CD14-positive monocyte (primary cell): ENCODE measurements around the gene BCL2. TPM values are rescaled to one million over a fixed set of nuclear protein-coding genes. Genes with fewer than 3 reads are reported as not detected.
A peak's percentile ranks its signal among the peaks of the same experiment; 100 is the strongest.

Experiments
- DNase-seq, 3 donors: peaks; one replicate each; pipeline ENCODE4 v3.0.0-alpha.2; 2011 to 2022
- H2AFZ ChIP-seq: 2 replicates; pipeline ENCODE4 v1.6.0; 2012; ENCODE audit warnings: mild to moderate bottlenecking, low read depth, low read length, inconsistent platforms; ENCODE audit not compliant: insufficient read depth, poor library complexity, severe bottlenecking
- H3K27ac ChIP-seq, 2 donors: 1 replicate in 1 of 2; 2 replicates in 1 of 2; pipeline ENCODE4 v1.5.1; 2012 to 2013; ENCODE audit warnings: low read length in 2 of 2, control low read depth in 1 of 2, inconsistent platforms in 1 of 2, low read depth in 1 of 2, mild to moderate bottlenecking in 1 of 2
- H3K27me3 ChIP-seq, 2 donors: one replicate each; pipeline versions ENCODE4 v1.6.0 to v1.6.1; 2011 to 2013; ENCODE audit warnings: low read length in 2 of 2; ENCODE audit not compliant: control insufficient read depth in 2 of 2, insufficient read depth in 2 of 2
- H3K36me3 ChIP-seq, 2 donors: replicated peaks in 1 of 2; 1 replicate in 1 of 2; 2 replicates in 1 of 2; pipeline versions ENCODE4 v1.5.1 to v1.6.1; 2012 to 2013; ENCODE audit warnings: low read length in 2 of 2, control low read depth in 1 of 2, inconsistent platforms in 1 of 2, mild to moderate bottlenecking in 1 of 2; ENCODE audit not compliant: insufficient read depth in 2 of 2, control insufficient read depth in 1 of 2
- H3K4me1 ChIP-seq, 2 donors: 1 replicate in 1 of 2; 2 replicates in 1 of 2; pipeline versions ENCODE4 v1.5.1 to v1.6.1; 2012 to 2013; ENCODE audit warnings: low read length in 2 of 2, control low read depth in 1 of 2, inconsistent platforms in 1 of 2, mild to moderate bottlenecking in 1 of 2, moderate library complexity in 1 of 2; ENCODE audit not compliant: insufficient read depth in 2 of 2, control insufficient read depth in 1 of 2
- H3K4me2 ChIP-seq: replicated peaks from 2 replicates; pipeline ENCODE3; 2012; ENCODE audit warnings: low read length, moderate library complexity, mild to moderate bottlenecking; ENCODE audit not compliant: poor library complexity, severe bottlenecking; ENCODE audit errors: extremely low read depth
- H3K4me3 ChIP-seq, 3 experiments: fragments of 200-600 bp in 1 of 3; sonication (generic) in 1 of 3; replicated peaks in 1 of 3; 1 replicate in 2 of 3; 2 replicates in 1 of 3; pipeline ENCODE4 v1.5.1; 2011 to 2013; ENCODE audit warnings: low read length in 3 of 3, mild to moderate bottlenecking in 3 of 3, control low read depth in 2 of 3, low read depth in 2 of 3, inconsistent platforms in 1 of 3, moderate library complexity in 1 of 3
- H3K79me2 ChIP-seq: 2 replicates; pipeline ENCODE4 v1.6.0; 2012; ENCODE audit warnings: mild to moderate bottlenecking, control low read depth, inconsistent platforms, low read length, moderate library complexity; ENCODE audit not compliant: insufficient read depth
- H3K9ac ChIP-seq: 2 replicates; pipeline ENCODE4 v1.6.0; 2017; ENCODE audit warnings: low read length, mild to moderate bottlenecking; ENCODE audit not compliant: insufficient read depth, poor library complexity, severe bottlenecking
- H3K9me3 ChIP-seq, 2 donors: replicated peaks in 1 of 2; 1 replicate in 1 of 2; 2 replicates in 1 of 2; pipeline versions ENCODE4 v1.5.1 to v1.6.1; 2012 to 2013; ENCODE audit warnings: low read length in 2 of 2, control low read depth in 1 of 2; ENCODE audit not compliant: control insufficient read depth in 1 of 2, insufficient read depth in 1 of 2
- H4K20me1 ChIP-seq: 2 replicates; pipeline ENCODE4 v1.6.0; 2012; ENCODE audit warnings: mild to moderate bottlenecking, low read length, control low read depth, moderate library complexity; ENCODE audit not compliant: insufficient read depth
- H3K27ac Mint-ChIP-seq, 7 donors: one replicate each; pipeline ENCODE4 v1.8.0; 2020; ENCODE audit warnings: mild to moderate bottlenecking in 7 of 7, mixed read lengths in 7 of 7, moderate library complexity in 6 of 7, inconsistent platforms in 2 of 7
- H3K27me3 Mint-ChIP-seq, 3 donors: one replicate each; pipeline ENCODE4 v1.8.0; 2021 to 2022; ENCODE audit warnings: low read depth in 3 of 3, mild to moderate bottlenecking in 3 of 3, mixed read lengths in 3 of 3, moderate library complexity in 3 of 3, inconsistent platforms in 1 of 3
- H3K36me3 Mint-ChIP-seq, 2 donors: one replicate each; pipeline ENCODE4 v1.8.0; 2020; ENCODE audit warnings: mixed read lengths in 2 of 2, inconsistent platforms in 1 of 2, mild to moderate bottlenecking in 1 of 2
- H3K4me1 Mint-ChIP-seq: one replicate; pipeline ENCODE4 v1.8.0; 2020; ENCODE audit warnings: mild to moderate bottlenecking, mixed read lengths
- H3K4me3 Mint-ChIP-seq, 2 donors: one replicate each; pipeline ENCODE4 v1.8.0; 2020; ENCODE audit warnings: mild to moderate bottlenecking in 2 of 2, mixed read lengths in 2 of 2, moderate library complexity in 1 of 2
- H3K9me3 Mint-ChIP-seq, 7 donors: one replicate each; pipeline ENCODE4 v1.8.0; 2020 to 2022; ENCODE audit warnings: mixed read lengths in 7 of 7, mild to moderate bottlenecking in 6 of 7, moderate library complexity in 6 of 7, inconsistent platforms in 2 of 7
- WGBS: methylation state at CpG from one replicate; pipeline ENCODE4 v1.1.5; 2013; ENCODE audit warnings: missing lambda C conversion rate; ENCODE audit not compliant: insufficient coverage; 5-methylcytosine and 5-hydroxymethylcytosine counted together
- intact Hi-C, 2 donors: fragments of 100-400 bp; cut with micrococcal nuclease; formaldehyde crosslinking; loops; one replicate each; pipeline versions ENCODE4 v1.15.0 to v1.15.1; 2023
- polyA plus RNA-seq, 3 donors: library from polyadenylated mRNA; depleted of rRNA in 1 of 3; unstranded in 2 of 3; stranded (reverse) in 1 of 3; fragments of 300-500 nt in 2 of 3; fragments of >200 nt in 1 of 3; fragmentation: Illumina TruSeq in 2 of 3; gene quantifications; 1 replicate in 2 of 3; 2 replicates in 1 of 3; pipeline ENCODE4 v1.2.3, GENCODE V29; 2012 to 2021
- TF ChIP-seq, protein P1 (sequence below): fragments of 200-600 bp; IDR thresholded peaks from one replicate; pipeline ENCODE4 v1.8.0; 2022; ENCODE audit warnings: antibody characterized with exemption, mild to moderate bottlenecking

BCL2 gene
- polyA plus RNA-seq, 3 donors, result 0.58 to 2.5 (median 1.1) TPM

DNA sequence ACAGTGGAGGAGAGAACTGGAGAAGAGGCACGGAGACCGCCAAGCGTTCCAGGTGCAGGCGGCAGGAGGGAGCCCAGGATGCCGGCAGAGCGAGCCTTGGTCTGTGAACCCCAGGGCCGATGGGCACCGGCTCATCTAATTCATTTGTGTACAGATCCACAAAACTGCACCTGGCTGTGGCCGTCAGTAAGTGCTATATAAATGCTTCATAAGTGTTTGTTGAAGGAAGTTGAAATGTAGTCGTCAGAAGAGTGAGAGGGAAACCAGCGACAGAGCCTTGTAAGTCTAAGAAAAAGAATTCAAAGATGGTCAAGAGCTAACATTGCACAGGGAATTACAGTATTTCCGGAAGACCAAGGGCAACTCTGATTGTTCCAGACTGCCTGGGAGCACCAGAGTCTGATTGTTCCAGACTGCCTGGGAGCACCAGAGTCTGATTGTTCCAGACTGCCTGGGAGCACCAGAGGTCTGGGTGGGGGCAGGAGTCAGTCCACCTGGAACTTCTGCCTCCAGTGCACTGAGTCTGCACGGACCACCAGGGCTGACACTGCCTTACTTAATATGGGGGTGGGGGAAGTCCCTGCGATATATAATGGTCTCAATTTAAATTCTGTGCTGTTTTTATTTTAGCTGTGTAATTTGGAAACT is 112.3 kb downstream of the BCL2 start:
- Histone ChIP-seq H3K79me2 (peaks cover 10% of the 10 kb centered on the region), H3K9ac (no peak overlapping the region), H2AFZ (peak overlapping the region; percentile 44), H3K27ac (no peak overlapping the region), H3K4me2 (peak overlapping the region; percentile 8), H3K4me3 (no peak overlapping the region), H3K27me3 (no peaks in the 10 kb centered on the region), H4K20me1 (no peaks in the 10 kb centered on the region), H3K36me3 (no peaks in the 10 kb centered on the region), H3K9me3 (no peaks in the 10 kb centered on the region), H3K4me1 (peaks cover 7 to 12% of the 10 kb centered on the region in 2 donors)
- intact Hi-C loops, result no loop called here
- Mint-ChIP-seq H3K4me1 (peaks cover 14% of the 10 kb centered on the region), H3K4me3 (peak overlapping the region in 1 of 2 donors; percentile 56), H3K9me3 (no peaks in the 10 kb centered on the region), H3K27ac (no peak overlapping the region), H3K36me3 (peaks cover 0 to 2% of the 10 kb centered on the region in 2 donors), H3K27me3 (peaks cover 0 to 4% (median 0%) of the 10 kb centered on the region in 3 donors)
- 85% methylated on average over 12 of the region's 14 CpGs for WGBS
- TF ChIP-seq, protein P1, sequence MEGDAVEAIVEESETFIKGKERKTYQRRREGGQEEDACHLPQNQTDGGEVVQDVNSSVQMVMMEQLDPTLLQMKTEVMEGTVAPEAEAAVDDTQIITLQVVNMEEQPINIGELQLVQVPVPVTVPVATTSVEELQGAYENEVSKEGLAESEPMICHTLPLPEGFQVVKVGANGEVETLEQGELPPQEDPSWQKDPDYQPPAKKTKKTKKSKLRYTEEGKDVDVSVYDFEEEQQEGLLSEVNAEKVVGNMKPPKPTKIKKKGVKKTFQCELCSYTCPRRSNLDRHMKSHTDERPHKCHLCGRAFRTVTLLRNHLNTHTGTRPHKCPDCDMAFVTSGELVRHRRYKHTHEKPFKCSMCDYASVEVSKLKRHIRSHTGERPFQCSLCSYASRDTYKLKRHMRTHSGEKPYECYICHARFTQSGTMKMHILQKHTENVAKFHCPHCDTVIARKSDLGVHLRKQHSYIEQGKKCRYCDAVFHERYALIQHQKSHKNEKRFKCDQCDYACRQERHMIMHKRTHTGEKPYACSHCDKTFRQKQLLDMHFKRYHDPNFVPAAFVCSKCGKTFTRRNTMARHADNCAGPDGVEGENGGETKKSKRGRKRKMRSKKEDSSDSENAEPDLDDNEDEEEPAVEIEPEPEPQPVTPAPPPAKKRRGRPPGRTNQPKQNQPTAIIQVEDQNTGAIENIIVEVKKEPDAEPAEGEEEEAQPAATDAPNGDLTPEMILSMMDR, result no peak
- no peak for DNase-seq

DNA sequence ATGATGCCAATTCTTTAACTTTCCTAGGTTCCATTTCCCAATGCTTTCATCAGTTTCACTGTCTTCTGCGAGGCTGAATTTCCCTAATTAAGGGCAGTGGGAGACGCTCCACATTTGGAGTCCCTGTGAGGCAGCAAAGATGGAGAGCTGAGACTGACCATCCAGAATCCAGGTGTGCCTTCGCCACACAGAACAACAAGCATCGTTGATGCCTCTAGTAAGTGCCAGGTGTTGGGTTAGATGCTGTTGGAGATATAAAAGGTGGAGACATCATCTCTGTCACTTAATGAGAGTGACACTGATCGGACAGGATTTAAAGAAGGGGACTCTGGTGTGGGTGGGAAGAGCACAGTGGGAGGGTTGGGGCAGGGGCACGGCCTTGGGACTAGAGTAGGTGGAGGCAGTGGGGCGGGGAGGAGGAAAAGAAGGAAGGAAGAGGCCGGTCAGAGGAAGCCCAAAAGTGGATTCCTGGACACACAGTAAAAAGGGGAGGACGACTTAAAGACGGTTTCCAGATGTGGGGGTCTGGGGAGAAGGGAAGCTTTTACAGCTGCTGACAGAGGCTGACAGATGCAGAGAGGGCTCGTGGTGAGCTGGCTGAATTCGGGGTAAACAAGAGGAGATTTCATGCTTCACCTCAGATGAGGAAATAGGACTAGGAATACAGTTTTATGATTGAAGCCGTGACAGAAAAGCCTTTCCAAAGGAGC is 113.0 kb downstream of the BCL2 start:
- no peak for DNase-seq
- Histone ChIP-seq H3K79me2 (peaks cover 10% of the 10 kb centered on the region), H3K36me3 (no peaks in the 10 kb centered on the region), H3K4me1 (peaks cover 7 to 12% of the 10 kb centered on the region in 2 donors), H3K9me3 (no peaks in the 10 kb centered on the region), H2AFZ (peak overlapping the region; percentile 44), H3K9ac (no peak overlapping the region), H3K27ac (no peak overlapping the region), H3K27me3 (no peaks in the 10 kb centered on the region), H4K20me1 (no peaks in the 10 kb centered on the region), H3K4me2 (peak overlapping the region; percentile 8), H3K4me3 (no peak overlapping the region)
- peaks cover 14% of the 10 kb centered on the region for H3K4me1 Mint-ChIP-seq
- peaks cover 0 to 2% of the 10 kb centered on the region in 2 donors for H3K36me3 Mint-ChIP-seq
- intact Hi-C loops, result no loop called here
- WGBS, result 40% methylated on average over 11 of the region's 13 CpGs
- TF ChIP-seq, protein P1, result no peak
- peaks cover 0 to 2% (median 0%) of the 10 kb centered on the region in 3 donors for H3K27me3 Mint-ChIP-seq
- H3K4me3 Mint-ChIP-seq, result peak overlapping the region in 1 of 2 donors; percentile 56
- H3K27ac Mint-ChIP-seq, result no peak overlapping the region
- H3K9me3 Mint-ChIP-seq, result no peaks in the 10 kb centered on the region
